ENCODE data around the gene PEX14. TPM values are rescaled to one million over a fixed set of nuclear protein-coding genes. Genes with fewer than 3 reads are reported as not detected.

The PEX14 gene
- total and polyA plus RNA-seq, 2 experiments from 2014 or later: 10.0 to 20.9 TPM

GRCh38 chr1:10559386-10559785, 84.6 kb downstream of the PEX14 start:
- TF ChIP-seq, protein P1, sequence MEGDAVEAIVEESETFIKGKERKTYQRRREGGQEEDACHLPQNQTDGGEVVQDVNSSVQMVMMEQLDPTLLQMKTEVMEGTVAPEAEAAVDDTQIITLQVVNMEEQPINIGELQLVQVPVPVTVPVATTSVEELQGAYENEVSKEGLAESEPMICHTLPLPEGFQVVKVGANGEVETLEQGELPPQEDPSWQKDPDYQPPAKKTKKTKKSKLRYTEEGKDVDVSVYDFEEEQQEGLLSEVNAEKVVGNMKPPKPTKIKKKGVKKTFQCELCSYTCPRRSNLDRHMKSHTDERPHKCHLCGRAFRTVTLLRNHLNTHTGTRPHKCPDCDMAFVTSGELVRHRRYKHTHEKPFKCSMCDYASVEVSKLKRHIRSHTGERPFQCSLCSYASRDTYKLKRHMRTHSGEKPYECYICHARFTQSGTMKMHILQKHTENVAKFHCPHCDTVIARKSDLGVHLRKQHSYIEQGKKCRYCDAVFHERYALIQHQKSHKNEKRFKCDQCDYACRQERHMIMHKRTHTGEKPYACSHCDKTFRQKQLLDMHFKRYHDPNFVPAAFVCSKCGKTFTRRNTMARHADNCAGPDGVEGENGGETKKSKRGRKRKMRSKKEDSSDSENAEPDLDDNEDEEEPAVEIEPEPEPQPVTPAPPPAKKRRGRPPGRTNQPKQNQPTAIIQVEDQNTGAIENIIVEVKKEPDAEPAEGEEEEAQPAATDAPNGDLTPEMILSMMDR (IDR thresholded peaks at IDR 0.05; ENCODE audit: poor library complexity): no peak
- no peak for TF ChIP-seq EZH2 (IDR thresholded peaks at IDR 0.05; ENCODE audit: borderline replicate concordance)
- no peak for TF ChIP-seq EZH2phosphoT487 (IDR thresholded peaks at IDR 0.05; ENCODE audit: low read depth, severe bottlenecking, unreplicated experiment)
- H3K4me2 ChIP-seq: no peak overlapping the region
- no peak overlapping the region for H2AFZ ChIP-seq
- H3K27me3 ChIP-seq: no peaks in the 10 kb centered on the region
- 93% methylated on average over 8 of the region's 8 CpGs for WGBS (ENCODE audit: low lambda C conversion rate, missing lambda C conversion rate)
- H3K4me3 ChIP-seq: no peak overlapping the region
- peaks cover 4% of the 10 kb centered on the region for H3K4me1 ChIP-seq (ENCODE audit: insufficient read depth)
- DNase-seq (ENCODE audit: low spot score): no peak
- H4K20me1 ChIP-seq (ENCODE audit: insufficient read depth, poor library complexity, severe bottlenecking): no peaks in the 10 kb centered on the region
- no peaks in the 10 kb centered on the region for H3K9me2 ChIP-seq (replicated peaks; ENCODE audit: insufficient read depth)
- H3K79me2 ChIP-seq: peaks cover 24% of the 10 kb centered on the region
- H3K27ac ChIP-seq: no peak overlapping the region
- no peaks in the 10 kb centered on the region for H3K9me3 ChIP-seq (ENCODE audit: low read depth)
- H3K36me3 ChIP-seq (replicated peaks; ENCODE audit: insufficient read depth, low read depth): no peaks in the 10 kb centered on the region

DNA sequence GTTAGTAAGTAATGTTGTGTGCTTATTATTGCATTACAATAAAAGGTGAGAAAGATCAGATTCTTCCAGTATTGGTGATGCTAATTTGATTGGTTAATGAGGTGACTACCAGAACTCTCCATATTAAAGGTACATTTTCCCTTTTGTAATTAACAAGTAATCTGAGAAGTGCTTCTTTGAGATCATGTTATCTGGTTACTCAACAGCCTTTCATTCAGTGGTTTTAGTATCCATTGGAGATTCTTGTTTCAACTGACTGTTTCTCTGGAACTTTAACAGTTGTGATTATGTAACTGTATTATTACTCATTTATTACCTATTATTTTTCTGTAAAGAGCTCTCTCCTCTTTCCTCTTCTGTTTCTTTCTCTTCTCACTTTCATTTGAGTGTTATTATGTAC, 86.7 kb downstream of the PEX14 start:
- no peak overlapping the region for H2AFZ ChIP-seq
- peaks cover 32% of the 10 kb centered on the region for H3K79me2 ChIP-seq

GRCh38 chr1:10561955-10562354, 87.2 kb downstream of the PEX14 start:
- Histone ChIP-seq H3K36me3 (replicated peaks; ENCODE audit: insufficient read depth, low read depth) (no peaks in the 10 kb centered on the region), H3K9me2 (replicated peaks; ENCODE audit: insufficient read depth) (no peaks in the 10 kb centered on the region), H3K4me1 (ENCODE audit: insufficient read depth) (no peaks in the 10 kb centered on the region), H3K4me2 (no peak overlapping the region), H3K27ac (no peak overlapping the region), H3K9me3 (ENCODE audit: low read depth) (no peaks in the 10 kb centered on the region), H3K79me2 (peaks cover 28% of the 10 kb centered on the region), H3K4me3 (no peak overlapping the region), H2AFZ (no peak overlapping the region), H4K20me1 (ENCODE audit: insufficient read depth, poor library complexity, severe bottlenecking) (no peaks in the 10 kb centered on the region), H3K27me3 (no peaks in the 10 kb centered on the region)
- 93% methylated on average over 3 of the region's 3 CpGs for WGBS (ENCODE audit: low lambda C conversion rate, missing lambda C conversion rate)
- DNase-seq (ENCODE audit: low spot score): no peak
- TF ChIP-seq, protein P1 (IDR thresholded peaks at IDR 0.05; ENCODE audit: poor library complexity): peak; percentile 6
- no peak for TF ChIP-seq EZH2phosphoT487 (IDR thresholded peaks at IDR 0.05; ENCODE audit: low read depth, severe bottlenecking, unreplicated experiment)

More for the DNA sequence above, 86.7 kb downstream of the PEX14 start:
- no peaks in the 10 kb centered on the region for H3K27me3 ChIP-seq
- H3K36me3 ChIP-seq (replicated peaks; ENCODE audit: insufficient read depth, low read depth): no peaks in the 10 kb centered on the region
- no peak overlapping the region for H3K4me3 ChIP-seq
- H3K4me1 ChIP-seq (ENCODE audit: insufficient read depth): no peaks in the 10 kb centered on the region
- no peak overlapping the region for H3K27ac ChIP-seq
- DNase-seq (ENCODE audit: low spot score): no peak
- no peaks in the 10 kb centered on the region for H3K9me3 ChIP-seq (ENCODE audit: low read depth)
- no peaks in the 10 kb centered on the region for H3K9me2 ChIP-seq (replicated peaks; ENCODE audit: insufficient read depth)
- TF ChIP-seq, protein P1 (IDR thresholded peaks at IDR 0.05; ENCODE audit: poor library complexity): no peak
- TF ChIP-seq EZH2 (IDR thresholded peaks at IDR 0.05; ENCODE audit: borderline replicate concordance): no peak
- TF ChIP-seq EZH2phosphoT487 (IDR thresholded peaks at IDR 0.05; ENCODE audit: low read depth, severe bottlenecking, unreplicated experiment): no peak
- H4K20me1 ChIP-seq (ENCODE audit: insufficient read depth, poor library complexity, severe bottlenecking): no peaks in the 10 kb centered on the region
- no peak overlapping the region for H3K4me2 ChIP-seq

DNA sequence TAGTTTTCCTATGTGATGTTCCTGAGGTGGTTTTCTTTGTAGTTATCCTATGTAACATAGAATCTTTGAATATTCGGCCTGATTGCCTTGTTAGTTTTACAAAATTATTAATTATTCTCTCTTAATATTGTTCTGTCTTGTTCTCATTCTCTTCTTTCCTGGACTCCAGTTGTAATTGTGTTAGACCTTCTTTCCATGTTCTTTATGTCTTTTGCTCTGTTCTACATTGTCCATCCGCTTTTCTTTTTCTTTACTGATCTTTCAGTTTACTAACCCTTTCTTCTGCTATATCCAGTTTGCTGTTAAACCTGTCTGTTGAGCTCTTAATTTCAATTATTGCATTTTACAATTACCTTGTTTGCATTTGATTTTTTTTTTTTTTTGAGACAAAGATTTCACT, 89.3 kb downstream of the PEX14 start:
- no peaks in the 10 kb centered on the region for H3K36me3 ChIP-seq (replicated peaks; ENCODE audit: insufficient read depth, low read depth)
- no peak overlapping the region for H3K4me2 ChIP-seq
- H2AFZ ChIP-seq: no peak overlapping the region
- H3K27me3 ChIP-seq: no peaks in the 10 kb centered on the region
- H3K9me2 ChIP-seq (replicated peaks; ENCODE audit: insufficient read depth): no peaks in the 10 kb centered on the region
- no peak overlapping the region for H3K4me3 ChIP-seq
- H3K27ac ChIP-seq: no peak overlapping the region
- 95% methylated on average over 2 of the region's 2 CpGs for WGBS (ENCODE audit: low lambda C conversion rate, missing lambda C conversion rate)
- peaks cover 22% of the 10 kb centered on the region for H3K79me2 ChIP-seq
- no peak for DNase-seq (ENCODE audit: low spot score)
- H4K20me1 ChIP-seq (ENCODE audit: insufficient read depth, poor library complexity, severe bottlenecking): no peaks in the 10 kb centered on the region
- no peak for TF ChIP-seq EZH2phosphoT487 (IDR thresholded peaks at IDR 0.05; ENCODE audit: low read depth, severe bottlenecking, unreplicated experiment)
- no peaks in the 10 kb centered on the region for H3K9me3 ChIP-seq (ENCODE audit: low read depth)
- no peaks in the 10 kb centered on the region for H3K4me1 ChIP-seq (ENCODE audit: insufficient read depth)

Data from hepatocyte (in vitro differentiated cells).